Fibroblast of skin of left biceps (primary cell): Measurements from ENCODE around the gene ADPRS.

ENCODE experiments used
- DNase-seq, 2 experiments: peaks; one replicate each; pipeline ENCODE4 v3.0.0-alpha.2; 2013; ENCODE audit warnings: low read depth in 2 of 2

Gene ADPRS

GRCh38 chr1:36108314-36108713, 19.6 kb downstream of the ADPRS start:
- no peak for DNase-seq

GRCh38 chr1:36109041-36109679, 20.5 kb downstream of the ADPRS start:
- peak in 1 of 2 experiments; percentile 45 for DNase-seq

- no peak for DNase-seq
Observed at GRCh38 chr1:36111151-36111550, 22.5 kb downstream of the ADPRS start.

- DNase-seq = no peak
Observed at GRCh38 chr1:36112823-36113222, 24.1 kb downstream of the ADPRS start.

GRCh38 chr1:36114371-36114770, 25.7 kb downstream of the ADPRS start:
- no peak for DNase-seq

GRCh38 chr1:36115200-36115669, 26.5 kb downstream of the ADPRS start:
- DNase-seq = peak; percentile 47 to 50

GRCh38 chr1:36115931-36116330, 27.2 kb downstream of the ADPRS start:
- DNase-seq = no peak

- DNase-seq = no peak
Observed at GRCh38 chr1:36116901-36117300, 28.2 kb downstream of the ADPRS start.

- no peak for DNase-seq
Observed at GRCh38 chr1:36118447-36119204, 29.9 kb downstream of the ADPRS start.

- DNase-seq = no peak
Observed at GRCh38 chr1:36119456-36119855, 30.8 kb downstream of the ADPRS start.

- no peak for DNase-seq
Observed at GRCh38 chr1:36122062-36123030, 33.7 kb downstream of the ADPRS start.

GRCh38 chr1:36123356-36123755, 34.7 kb downstream of the ADPRS start:
- no peak for DNase-seq

GRCh38 chr1:36124404-36125128, 35.9 kb downstream of the ADPRS start:
- DNase-seq = no peak

- no peak for DNase-seq
Observed at GRCh38 chr1:36125129-36125991, 36.7 kb downstream of the ADPRS start, which contains the start of gene COL8A2. TSS of gene COL8A2 (minus strand) at chr1:36125222. CDS start at chr1:36100242, 24,980 bp downstream.

GRCh38 chr1:36126005-36126716, 37.5 kb downstream of the ADPRS start:
- DNase-seq = no peak

GRCh38 chr1:36126797-36127500, 38.3 kb downstream of the ADPRS start:
- no peak for DNase-seq

GRCh38 chr1:36128126-36128904, 39.6 kb downstream of the ADPRS start:
- DNase-seq = no peak

- no peak for DNase-seq
Observed at GRCh38 chr1:36128905-36129206, 40.2 kb downstream of the ADPRS start.
